Activated CD8-positive, alpha-beta memory T cell treated with anti-CD3 and anti-CD28 coated beads for 4 hours (primary cell): Measurements from ENCODE around the gene DNM1.
A peak's percentile ranks its signal among the peaks of the same experiment; 100 is the strongest.
"Not testable (repeated sequence)": the region's sequence is repeated elsewhere in the genome, so short reads cannot be mapped to it uniquely, and the experiment has no call there.

Experiments
- DNase-seq, 2 donors: peaks; one replicate each; pipeline ENCODE4 v3.0.0-alpha.2; 2020; ENCODE audit warnings: low read depth in 2 of 2

The DNM1 gene

GRCh38 chr9:128178806-128179431 is 24.3 kb upstream of the DNM1 start:
- DNase-seq: no peak

- no peak for DNase-seq
Observed at GRCh38 chr9:128180001-128180400, 23.2 kb upstream of the DNM1 start.

GRCh38 chr9:128180447-128180846 is 22.7 kb upstream of the DNM1 start:
- no peak for DNase-seq

GRCh38 chr9:128181480-128181879 is 21.7 kb upstream of the DNM1 start:
- not testable (repeated sequence) for DNase-seq

GRCh38 chr9:128182893-128183588 is 20.1 kb upstream of the DNM1 start:
- DNase-seq: no peak

DNA sequence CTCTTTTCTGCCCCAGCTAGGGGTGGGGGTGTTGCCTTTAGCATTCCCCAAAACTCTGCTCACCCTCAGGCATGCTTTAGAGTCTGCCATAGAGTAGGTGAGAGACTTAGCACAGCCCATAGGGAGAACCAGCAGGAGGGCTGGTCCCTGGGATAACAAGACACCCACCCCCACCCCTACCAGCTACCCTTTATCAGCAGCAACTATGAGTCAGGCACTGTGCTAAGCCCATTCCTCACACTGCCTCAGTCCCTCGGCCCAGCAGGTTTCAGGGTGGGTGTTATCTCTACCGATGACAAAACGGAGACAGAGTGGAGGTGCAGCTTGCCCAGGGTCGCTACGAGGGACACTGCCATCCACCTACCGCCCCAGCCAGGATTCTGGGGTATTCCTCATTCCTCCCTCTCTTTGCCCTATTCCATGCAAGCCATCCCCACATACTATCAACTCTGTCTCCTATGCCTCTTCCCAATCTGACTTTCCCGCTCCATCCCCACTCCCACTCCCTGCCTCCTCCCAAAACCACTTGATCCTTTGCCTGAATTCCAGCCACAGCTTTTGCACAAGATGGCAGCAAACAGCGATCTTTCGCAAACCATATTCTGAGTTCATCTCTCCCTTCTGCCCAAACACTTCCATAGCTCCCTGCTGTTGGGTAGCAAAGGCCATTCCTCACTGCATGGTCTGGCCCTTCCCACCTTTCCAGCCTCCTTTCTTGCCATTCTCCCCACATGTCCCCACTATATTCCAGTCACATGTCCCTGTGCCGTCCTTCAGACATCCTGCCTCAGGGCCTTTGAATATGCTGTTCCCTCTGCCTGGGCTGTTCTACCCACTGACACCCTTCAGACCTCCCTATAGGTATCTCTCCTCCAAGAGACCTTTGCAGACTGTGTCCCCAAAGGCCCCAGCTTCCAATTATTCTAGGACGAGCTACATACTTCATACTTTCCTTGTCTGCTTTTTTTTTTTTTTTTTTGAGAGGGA is 16.9 kb upstream of the DNM1 start:
- DNase-seq: no peak

DNA sequence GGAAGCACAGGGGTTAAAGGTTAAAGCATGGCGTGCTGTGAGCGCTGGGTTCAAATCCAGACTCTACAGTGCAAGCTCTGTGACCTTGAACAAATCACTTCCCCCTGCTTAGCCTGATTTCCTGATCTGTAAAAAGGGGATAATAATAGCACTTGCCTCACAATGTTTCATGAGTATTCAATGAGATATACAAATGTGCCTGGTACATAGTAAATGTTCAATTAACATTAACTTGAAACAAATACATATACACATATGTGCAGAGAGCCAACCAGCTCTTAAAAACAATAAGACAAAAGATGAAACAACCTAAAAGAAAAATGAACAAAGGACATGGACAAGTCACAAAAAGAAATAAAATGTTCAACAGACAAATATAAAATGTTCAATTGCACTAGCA is 15.8 kb upstream of the DNM1 start:
- DNase-seq: no peak

DNA sequence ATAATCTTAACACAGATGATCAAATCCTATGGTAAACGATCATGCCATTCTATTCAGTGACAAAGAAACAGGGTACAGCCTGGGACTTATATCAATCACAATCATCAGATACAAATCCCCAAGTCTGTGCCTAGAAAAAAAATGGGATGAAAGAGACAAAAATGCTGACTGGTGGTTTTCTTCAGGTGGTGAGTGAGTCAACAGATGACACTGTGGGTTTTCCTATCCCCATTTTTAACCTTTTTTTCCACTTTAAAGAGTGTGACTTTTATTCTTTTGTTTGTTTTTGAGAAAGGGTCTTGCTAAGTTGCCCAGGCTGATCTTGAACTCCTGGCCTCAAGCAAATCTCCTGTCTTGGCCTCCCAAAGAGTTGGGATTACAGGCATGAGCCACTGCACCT is 15.0 kb upstream of the DNM1 start:
- DNase-seq: no peak

- no peak for DNase-seq
Observed at GRCh38 chr9:128190013-128190412, 13.2 kb upstream of the DNM1 start.

DNA sequence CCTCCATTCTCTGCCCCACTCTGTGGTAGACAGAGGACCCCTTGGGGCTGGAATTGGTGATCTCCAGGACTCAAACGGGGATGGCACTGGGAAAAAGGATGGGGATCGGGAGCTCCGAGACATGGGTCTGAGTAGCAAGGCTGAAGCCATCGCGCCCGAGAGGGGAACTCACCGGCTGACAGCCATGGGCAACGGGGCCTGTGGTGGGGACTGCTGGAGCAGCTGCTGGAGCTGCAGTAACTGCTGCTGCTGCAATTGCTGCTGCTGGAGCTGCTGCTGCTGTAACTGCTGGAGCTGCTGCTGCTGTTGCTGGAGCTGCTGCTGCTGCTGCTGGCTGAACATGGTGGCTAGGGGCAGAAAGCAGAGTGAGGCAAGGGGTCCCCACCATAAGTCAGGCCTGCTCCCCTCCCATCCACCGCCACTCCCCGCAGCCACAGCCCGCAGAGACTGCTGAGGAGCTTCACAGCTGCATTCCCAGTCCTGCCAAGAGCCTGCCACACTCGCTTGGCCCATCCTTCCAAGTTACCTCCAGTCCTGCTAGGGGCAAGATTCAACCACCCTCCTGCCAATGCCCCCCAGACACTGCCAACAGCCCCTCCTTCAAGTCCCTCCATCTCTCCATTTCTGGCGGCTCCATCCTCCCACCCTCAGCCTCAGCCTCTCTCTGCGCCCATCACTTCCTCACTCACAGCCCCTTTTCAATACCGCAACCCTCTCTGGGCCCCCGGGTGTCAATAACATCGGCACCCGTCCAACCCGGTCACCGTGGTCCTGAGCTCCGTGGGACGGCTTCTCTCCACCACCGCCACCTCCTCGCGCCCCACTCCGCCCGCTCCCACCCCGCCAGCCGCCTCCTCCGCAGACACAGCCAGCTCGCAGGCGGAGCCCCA is 12.4 kb upstream of the DNM1 start:
- peak in 1 of 2 donors; percentile 14 for DNase-seq

DNA sequence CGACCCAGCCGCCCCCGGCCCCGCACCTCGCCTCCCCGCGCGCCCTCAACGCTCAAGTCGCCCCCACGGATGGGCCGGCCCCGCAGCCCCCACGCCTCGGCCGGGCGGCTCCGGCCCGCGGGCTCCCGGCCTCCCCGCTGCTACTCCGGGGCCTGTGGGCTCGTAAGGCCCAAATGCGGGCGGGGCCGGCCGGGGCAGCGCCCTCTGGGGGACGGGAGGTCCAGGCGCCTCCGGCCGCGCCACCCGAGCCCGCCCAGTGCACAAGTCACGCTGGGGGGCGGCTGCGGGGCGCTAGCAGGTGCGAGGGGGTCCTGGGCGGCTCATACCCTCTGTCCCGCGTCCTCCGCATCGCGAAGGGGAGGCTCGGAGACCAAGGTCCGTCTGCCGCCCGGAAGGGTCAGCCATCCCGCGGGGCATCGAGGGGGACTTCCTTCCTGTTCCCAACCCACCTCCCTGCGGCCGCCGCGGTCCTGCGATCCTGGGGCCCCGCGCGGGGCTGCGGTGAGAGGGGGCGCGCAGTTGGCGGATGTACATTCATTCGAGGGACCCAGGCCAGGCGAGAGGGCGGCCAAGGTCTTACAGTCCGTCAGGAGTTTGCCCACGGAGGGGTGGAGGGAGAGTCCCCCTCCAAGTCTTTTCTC is 11.7 kb upstream of the DNM1 start, which contains the start of gene CIZ1:
Gene CIZ1 (minus strand): TSS at position 167 of the 641 bp plus-strand sequence. CDS start 715 bp downstream, outside the sequence.
- peak; percentile 39 to 54 for DNase-seq

DNA sequence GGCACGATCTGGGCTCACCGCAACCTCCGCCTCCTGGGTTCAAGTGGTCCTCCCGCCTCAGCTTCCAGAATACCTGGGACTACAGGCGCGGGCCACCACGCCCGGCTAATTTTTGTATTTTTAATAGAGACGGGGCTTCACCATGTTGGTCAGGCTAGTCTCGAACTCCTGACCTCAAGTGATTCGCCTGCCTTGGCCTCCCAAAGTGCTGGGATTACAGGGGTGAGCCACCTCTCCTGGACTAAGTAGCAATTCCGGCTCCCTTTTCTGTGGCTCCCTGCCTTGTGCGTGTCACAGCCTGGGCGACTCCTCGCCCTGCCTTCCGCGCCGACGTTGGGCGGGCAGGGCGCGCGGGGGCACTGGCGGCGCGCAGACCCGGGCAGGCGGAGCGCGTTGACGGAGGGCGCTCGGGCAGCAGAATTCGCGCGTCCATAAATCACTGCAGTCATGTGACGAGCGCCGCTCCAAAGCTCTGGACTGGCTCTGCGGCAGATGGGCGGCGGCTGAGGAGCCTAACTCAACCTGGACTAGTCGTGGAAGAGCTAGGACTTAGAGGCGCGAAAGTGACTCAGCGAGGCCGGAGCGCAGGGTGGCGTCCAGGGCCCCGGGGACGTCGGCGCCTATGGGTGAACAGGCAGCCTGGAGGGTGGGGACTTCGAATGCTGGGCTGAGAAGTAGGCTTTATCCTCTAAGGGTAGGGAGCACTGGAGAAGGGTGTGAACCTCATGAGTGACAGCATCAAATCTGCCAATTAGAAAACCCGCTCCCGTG is 10.4 kb upstream of the DNM1 start:
- DNase-seq: no peak

DNA sequence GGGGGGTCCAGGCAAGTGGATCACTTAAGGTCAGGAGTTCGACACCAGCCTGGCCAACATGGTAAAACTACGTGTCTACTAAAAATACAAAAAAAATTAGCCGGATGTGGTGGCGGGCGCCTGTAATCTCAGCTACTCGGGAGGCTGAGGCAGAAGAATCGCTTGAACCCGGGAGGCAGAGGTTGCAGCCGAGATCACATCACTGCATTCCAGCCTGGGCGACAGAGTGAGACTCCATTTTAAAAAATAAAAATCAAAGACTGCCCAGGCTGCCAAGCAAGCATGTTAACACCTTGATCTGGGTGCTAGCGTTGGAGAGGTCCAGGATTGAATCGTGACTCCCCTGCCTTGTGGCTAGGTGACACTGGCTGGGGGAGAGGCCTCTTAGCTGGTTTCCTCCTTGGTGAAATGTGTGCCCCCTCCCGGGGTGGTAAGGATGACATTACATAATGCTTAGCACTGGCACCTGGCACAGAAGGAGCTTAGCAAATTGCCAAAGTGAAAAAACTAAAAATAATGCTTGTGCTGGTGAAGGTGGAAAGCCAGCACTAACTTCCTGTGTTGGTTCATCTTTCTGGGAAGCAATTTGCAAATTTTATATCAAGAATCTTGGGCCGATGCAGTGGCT is 9.6 kb upstream of the DNM1 start:
- no peak for DNase-seq

DNA sequence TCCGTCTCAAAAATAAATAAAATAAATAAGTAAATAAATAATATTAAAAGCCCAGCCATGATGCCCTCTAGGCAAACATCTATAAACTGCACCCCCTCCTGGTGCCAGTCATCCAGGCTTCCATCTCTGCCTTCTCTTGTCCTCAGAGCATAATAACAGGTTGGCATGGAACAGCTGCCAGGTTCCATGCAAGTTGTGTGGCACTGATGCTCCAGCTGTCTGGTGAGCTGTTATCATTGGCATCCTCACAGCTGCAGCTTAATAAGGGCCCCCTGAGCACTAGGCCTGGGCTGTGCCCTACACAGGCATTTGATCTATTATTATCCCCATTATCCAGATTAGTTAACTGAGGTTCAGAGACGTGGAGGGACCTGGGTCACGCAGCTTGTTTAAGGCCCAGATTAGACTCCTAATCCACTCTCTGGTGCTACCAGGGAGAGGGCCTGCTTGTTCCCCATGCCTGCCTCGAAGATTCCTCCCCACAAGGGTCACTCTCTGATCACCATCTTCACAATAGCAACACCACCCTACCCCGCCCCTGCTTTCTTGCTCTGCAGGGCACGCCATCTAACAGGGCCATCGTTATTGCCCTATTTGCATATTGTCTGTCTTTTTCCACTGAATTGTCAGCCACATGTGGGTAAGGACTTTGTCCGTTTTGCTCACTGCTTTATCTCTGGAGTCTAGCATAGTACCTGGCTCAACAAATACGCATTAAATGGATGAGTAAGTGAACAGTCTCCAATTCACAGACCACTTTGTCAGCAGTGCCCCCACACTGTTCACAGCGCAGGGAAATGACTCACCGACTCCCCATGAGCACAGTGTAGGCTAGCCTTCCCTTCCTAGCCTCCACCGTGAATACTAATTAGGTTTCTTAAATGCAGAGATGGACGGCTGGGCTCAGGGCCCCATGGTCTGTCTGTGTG is 1.5 kb upstream of the DNM1 start:
- DNase-seq: no peak

- no peak for DNase-seq
Observed at GRCh38 chr9:128202648-128203023, 543 bp upstream of the DNM1 start.

DNA sequence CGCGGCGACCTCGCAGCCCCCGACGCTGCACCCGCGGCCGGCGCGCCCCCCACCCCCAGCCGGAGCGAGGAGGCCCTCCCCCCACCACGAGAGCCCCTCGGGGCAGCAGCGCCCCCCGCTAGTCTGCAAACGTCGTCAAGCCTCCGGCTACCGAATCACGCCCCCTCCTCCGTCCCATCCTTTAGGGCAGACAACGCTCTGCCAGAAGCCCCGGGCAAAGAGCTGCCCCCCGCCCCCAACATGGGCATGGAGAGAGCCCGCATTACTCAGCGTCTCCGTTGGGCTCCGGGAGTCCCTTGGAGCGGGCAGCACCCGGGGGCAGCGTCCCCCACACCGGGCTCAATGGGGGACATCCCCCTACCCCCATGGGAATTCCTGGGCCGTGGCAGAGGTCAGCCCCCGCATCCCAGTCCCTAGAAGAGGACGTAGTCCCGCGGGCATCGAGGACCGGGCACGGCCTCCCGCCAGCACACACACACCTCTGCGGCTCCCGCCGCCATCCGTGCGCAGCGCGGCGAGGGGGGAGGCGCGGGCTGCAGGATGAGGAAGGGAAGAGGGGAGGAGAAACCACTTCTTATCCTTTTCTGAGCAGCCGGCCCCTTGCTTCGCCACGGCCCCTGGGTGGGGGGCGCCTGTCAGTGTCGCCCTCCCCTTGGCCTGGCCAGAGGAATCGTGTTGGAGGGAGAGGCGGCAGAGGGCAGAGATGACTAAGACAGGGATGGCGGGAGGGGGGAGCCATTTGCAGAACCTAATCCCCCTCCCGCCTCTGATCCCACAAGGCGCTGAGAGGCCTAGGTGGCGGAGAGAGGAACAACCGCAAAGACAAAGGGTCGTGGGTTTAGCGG is 750 bp downstream of the DNM1 start:
- DNase-seq: no peak

GRCh38 chr9:128204858-128205257 is 1.7 kb downstream of the DNM1 start:
- DNase-seq: no peak
